IMR-90 (cell line): ENCODE measurements around the gene TNPO1.

Experiments
- BHLHE40 ChIP-seq: fragments of 150-350 bp; IDR thresholded peaks from 2 replicates; pipeline ENCODE4 v1.6.1; 2016; ENCODE audit warnings: mild to moderate bottlenecking, low read depth, low read length
- POLR2A ChIP-seq: IDR thresholded peaks from 2 replicates; pipeline ENCODE4 v1.6.1; 2012; ENCODE audit warnings: mild to moderate bottlenecking, low read depth, low read length
- RAD21 ChIP-seq: IDR thresholded peaks from 2 replicates; pipeline ENCODE4 v1.6.1; 2012; ENCODE audit warnings: low read length, improper control_type of control experiment
- RCOR1 ChIP-seq: IDR thresholded peaks from 2 replicates; pipeline ENCODE4 v1.6.1; 2012; ENCODE audit warnings: mild to moderate bottlenecking, low read length, improper control_type of control experiment; ENCODE audit not compliant: insufficient replicate concordance
- USF2 ChIP-seq: fragments of 150-350 bp; IDR thresholded peaks from 2 replicates; pipeline ENCODE4 v1.6.1; 2017; ENCODE audit warnings: mild to moderate bottlenecking, antibody characterized with exemption, low read length, low read depth
- TF ChIP-seq, protein P1 (sequence below): conservative IDR thresholded peaks from 2 replicates; pipeline ENCODE4 v1.5.1; 2012; ENCODE audit warnings: mild to moderate bottlenecking, low read depth, low read length, improper control_type of control experiment

DNA sequence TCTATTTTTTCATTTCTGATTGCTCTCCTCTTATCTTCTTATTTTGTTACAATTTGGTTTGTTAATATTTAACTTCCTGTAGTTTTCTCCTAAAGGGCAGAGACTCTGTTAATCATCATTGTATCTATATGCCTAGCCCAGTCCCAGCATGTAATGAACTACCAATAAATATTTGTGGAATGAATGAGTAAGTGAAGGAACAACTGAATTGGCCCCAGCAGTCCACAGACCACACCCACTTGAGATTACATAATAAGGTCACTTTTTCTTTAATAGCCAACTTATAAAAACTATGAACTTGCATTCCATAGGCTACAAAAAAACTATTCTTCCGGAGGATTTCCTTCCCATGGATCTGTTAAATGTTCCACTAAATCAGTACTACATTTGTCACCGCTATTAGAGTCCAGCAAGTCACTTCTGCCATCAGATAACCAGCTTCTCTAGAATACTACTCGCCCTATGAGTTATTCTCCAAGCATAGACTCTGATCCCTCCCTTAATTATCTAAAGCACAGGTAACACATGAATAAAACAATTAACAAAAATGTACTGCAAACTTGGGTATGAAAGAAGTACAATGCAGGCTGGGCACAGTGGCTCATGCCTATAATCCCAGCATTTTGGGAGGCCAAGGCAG, 27.5 kb upstream of the TNPO1 start:
- TF ChIP-seq POLR2A (no peak), RCOR1 (no peak), USF2 (no peak), BHLHE40 (no peak), RAD21 (no peak)
- TF ChIP-seq, protein P1, sequence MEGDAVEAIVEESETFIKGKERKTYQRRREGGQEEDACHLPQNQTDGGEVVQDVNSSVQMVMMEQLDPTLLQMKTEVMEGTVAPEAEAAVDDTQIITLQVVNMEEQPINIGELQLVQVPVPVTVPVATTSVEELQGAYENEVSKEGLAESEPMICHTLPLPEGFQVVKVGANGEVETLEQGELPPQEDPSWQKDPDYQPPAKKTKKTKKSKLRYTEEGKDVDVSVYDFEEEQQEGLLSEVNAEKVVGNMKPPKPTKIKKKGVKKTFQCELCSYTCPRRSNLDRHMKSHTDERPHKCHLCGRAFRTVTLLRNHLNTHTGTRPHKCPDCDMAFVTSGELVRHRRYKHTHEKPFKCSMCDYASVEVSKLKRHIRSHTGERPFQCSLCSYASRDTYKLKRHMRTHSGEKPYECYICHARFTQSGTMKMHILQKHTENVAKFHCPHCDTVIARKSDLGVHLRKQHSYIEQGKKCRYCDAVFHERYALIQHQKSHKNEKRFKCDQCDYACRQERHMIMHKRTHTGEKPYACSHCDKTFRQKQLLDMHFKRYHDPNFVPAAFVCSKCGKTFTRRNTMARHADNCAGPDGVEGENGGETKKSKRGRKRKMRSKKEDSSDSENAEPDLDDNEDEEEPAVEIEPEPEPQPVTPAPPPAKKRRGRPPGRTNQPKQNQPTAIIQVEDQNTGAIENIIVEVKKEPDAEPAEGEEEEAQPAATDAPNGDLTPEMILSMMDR, result no peak
